Left hindlimb (tissue), 1 donor: Measurements from ENCODE around the gene CLASP1.
"Not testable (repeated sequence)": the region's sequence is repeated elsewhere in the genome, so short reads cannot be mapped to it uniquely, and the experiment has no call there.

ENCODE experiments used
- DNase-seq: peaks from one replicate; pipeline ENCODE4 v3.0.0-alpha.2; 2018

Gene CLASP1

GRCh38 chr2:121408641-121409040 lies 240.6 kb downstream of the CLASP1 start:
- no peak for DNase-seq

- DNase-seq = no peak
Measured at GRCh38 chr2:121405233-121405632, 244.0 kb downstream of the CLASP1 start.

- DNase-seq = no peak
Measured at GRCh38 chr2:121400201-121400600, 249.1 kb downstream of the CLASP1 start.

GRCh38 chr2:121398853-121399252 lies 250.4 kb downstream of the CLASP1 start:
- no peak for DNase-seq

GRCh38 chr2:121390082-121390692 lies 259.1 kb downstream of the CLASP1 start:
- DNase-seq = no peak

GRCh38 chr2:121388371-121388770 lies 260.9 kb downstream of the CLASP1 start:
- no peak for DNase-seq

- DNase-seq = no peak
Measured at GRCh38 chr2:121387591-121388325, 261.5 kb downstream of the CLASP1 start.

- DNase-seq = no peak
Measured at GRCh38 chr2:121386707-121387106, 262.6 kb downstream of the CLASP1 start.

- DNase-seq = no peak
Measured at GRCh38 chr2:121386102-121386501, 263.2 kb downstream of the CLASP1 start.

GRCh38 chr2:121382744-121383143 lies 266.5 kb downstream of the CLASP1 start:
- DNase-seq = no peak

- no peak for DNase-seq
Measured at GRCh38 chr2:121377646-121378045, 271.6 kb downstream of the CLASP1 start.

GRCh38 chr2:121376535-121377250 lies 272.6 kb downstream of the CLASP1 start:
- no peak for DNase-seq

GRCh38 chr2:121375621-121376159 lies 273.6 kb downstream of the CLASP1 start:
- no peak for DNase-seq

GRCh38 chr2:121374412-121375075 lies 274.7 kb downstream of the CLASP1 start:
- DNase-seq = not testable (repeated sequence)

GRCh38 chr2:121372721-121373353 lies 276.4 kb downstream of the CLASP1 start:
- DNase-seq = no peak

- DNase-seq = no peak
Measured at GRCh38 chr2:121372082-121372481, 277.2 kb downstream of the CLASP1 start.

GRCh38 chr2:121368836-121369235 lies 280.4 kb downstream of the CLASP1 start:
- DNase-seq = no peak

- no peak for DNase-seq
Measured at GRCh38 chr2:121368155-121368554, 281.1 kb downstream of the CLASP1 start.

GRCh38 chr2:121367246-121367900 lies 281.9 kb downstream of the CLASP1 start:
- no peak for DNase-seq

GRCh38 chr2:121366040-121366439 lies 283.2 kb downstream of the CLASP1 start:
- no peak for DNase-seq

- DNase-seq = no peak
Measured at GRCh38 chr2:121365061-121365460, 284.2 kb downstream of the CLASP1 start.
